K562 (cell line): ENCODE results near the gene DUSP16.

Experiments used
- HNRNPUL1 ChIP-seq: fragments of 200-400 bp; formaldehyde crosslinking; IDR thresholded peaks from 2 replicates; pipeline ENCODE4 v1.6.1; 2017; ENCODE audit warnings: low read length
- KDM1A ChIP-seq, 2 experiments: fragments of 450-650 bp; IDR thresholded peaks; 2 replicates each; pipeline ENCODE4 v1.6.1; 2016; ENCODE audit warnings: mild to moderate bottlenecking in 2 of 2
- REST ChIP-seq, 2 experiments: fragments of 450-650 bp; formaldehyde crosslinking in 1 of 2; IDR thresholded peaks; 2 replicates each; pipeline versions ENCODE4 v1.4.0 to v1.6.1; 2014 to 2020; ENCODE audit warnings: mild to moderate bottlenecking in 2 of 2, borderline replicate concordance in 1 of 2, low read depth in 1 of 2

DNA sequence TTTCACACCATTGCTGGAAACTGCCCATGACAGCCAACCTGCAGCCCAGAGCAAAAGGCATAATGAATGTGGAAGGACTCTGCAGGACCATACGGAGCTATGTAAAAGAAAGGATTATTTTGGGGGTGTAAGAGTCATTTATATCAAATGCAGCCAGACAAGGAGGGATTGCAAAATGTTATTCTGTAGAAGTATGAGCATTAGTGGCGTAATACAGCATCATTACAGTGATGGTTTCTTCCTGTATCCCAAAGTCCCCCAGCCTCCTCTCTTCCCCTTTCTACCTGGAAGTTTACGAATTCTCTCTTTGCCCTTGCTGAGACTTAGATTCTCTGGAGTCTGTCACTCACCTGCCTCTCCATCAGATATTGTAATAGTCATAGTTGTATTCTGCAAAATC is 115.9 kb downstream of the DUSP16 start:
- TF ChIP-seq HNRNPUL1 = no peak
- TF ChIP-seq KDM1A (IDR thresholded peaks at IDR 0.05) = no peak
- TF ChIP-seq REST (IDR thresholded peaks at IDR 0.05; ENCODE audit: borderline replicate concordance) = no peak
- no peak for TF ChIP-seq REST (CRISPR knock-in tag; IDR thresholded peaks at IDR 0.05; ENCODE audit: low read depth)
